BLaER1 (cell line): ENCODE results near the gene KCTD14.
"Not testable (repeated sequence)": the region's sequence is repeated elsewhere in the genome, so short reads cannot be mapped to it uniquely, and the experiment has no call there.

Experiments used
- H3K27ac ChIP-seq: shearing (Covaris generic); formaldehyde crosslinking; 2 replicates; pipeline ENCODE4 v1.8.1; 2022
- H3K27me3 ChIP-seq: shearing (Covaris generic); formaldehyde crosslinking; 2 replicates; pipeline ENCODE4 v1.8.1; 2022
- H3K36me3 ChIP-seq: shearing (Covaris generic); formaldehyde crosslinking; 2 replicates; pipeline ENCODE4 v1.8.1; 2022
- H3K4me1 ChIP-seq: shearing (Covaris generic); formaldehyde crosslinking; 2 replicates; pipeline ENCODE4 v1.8.1; 2022
- H3K4me2 ChIP-seq: shearing (Covaris generic); formaldehyde crosslinking; 2 replicates; pipeline ENCODE4 v1.8.1; 2022
- H3K4me3 ChIP-seq: shearing (Covaris generic); formaldehyde crosslinking; 2 replicates; pipeline ENCODE4 v1.8.1; 2022
- H3K9ac ChIP-seq: shearing (Covaris generic); formaldehyde crosslinking; 2 replicates; pipeline ENCODE4 v1.8.1; 2022
- H3K9me3 ChIP-seq: shearing (Covaris generic); formaldehyde crosslinking; 2 replicates; pipeline ENCODE4 v1.8.1; 2022
- H4K20me1 ChIP-seq: shearing (Covaris generic); formaldehyde crosslinking; 2 replicates; pipeline ENCODE4 v1.8.1; 2022
- Cebpa-rat ChIP-seq: shearing (Covaris generic); IDR thresholded peaks from 2 replicates; pipeline ENCODE4 v1.8.1; 2022

Gene KCTD14

DNA sequence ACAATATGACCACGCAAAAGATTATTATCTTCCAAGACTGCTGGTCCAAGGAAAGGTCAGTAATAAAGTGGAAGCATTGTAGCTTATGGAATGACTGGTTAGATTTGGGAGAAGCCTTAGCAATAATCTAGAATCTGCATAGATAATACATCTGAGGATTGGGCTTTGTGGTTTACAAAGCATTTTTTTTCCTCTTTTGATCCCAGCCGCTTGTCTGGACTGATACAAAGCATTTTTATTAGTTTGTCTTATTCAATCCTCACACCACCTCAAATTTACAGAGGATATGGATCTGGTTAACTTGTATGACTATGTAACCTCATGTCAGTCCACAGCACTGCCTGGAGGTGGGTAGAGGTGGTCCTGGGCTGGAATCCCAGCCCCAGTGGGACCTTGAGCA lies 39.6 kb upstream of the KCTD14 start:
- no peak overlapping the region for H3K27ac ChIP-seq
- H3K4me2 ChIP-seq, result no peak overlapping the region
- 0 out of 2 replicates have a peak, but pooled peaks cover 4% of the 10 kb centered on the region for H3K27me3 ChIP-seq
- H3K4me3 ChIP-seq, result no peak overlapping the region
- H3K9ac ChIP-seq, result no peak overlapping the region
- no peaks in the 10 kb centered on the region for H3K4me1 ChIP-seq
- TF ChIP-seq Cebpa-rat, result no peak
- H4K20me1 ChIP-seq, result no peaks in the 10 kb centered on the region
- H3K9me3 ChIP-seq, result no peaks in the 10 kb centered on the region
- peaks cover 17% of the 10 kb centered on the region for H3K36me3 ChIP-seq

DNA sequence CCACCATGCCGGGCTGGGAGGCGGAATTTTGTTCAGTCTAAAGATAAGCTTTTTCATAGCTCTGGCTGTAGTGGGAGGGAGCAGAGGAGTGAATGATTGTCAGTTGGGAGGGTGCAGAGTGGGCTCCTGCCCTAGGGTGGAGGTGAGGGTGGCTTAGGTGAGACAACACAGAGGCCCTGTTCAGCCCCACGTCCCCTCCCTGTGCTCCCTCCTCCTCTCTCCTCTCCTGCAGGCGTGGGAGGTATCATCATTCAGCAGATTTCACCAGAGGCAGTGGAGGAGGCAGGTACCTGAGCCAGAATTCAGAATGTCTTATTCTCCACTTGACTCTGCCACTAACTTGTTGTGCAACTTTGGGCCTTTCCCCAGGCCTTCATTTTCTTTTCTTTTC lies 38.8 kb upstream of the KCTD14 start:
- no peaks in the 10 kb centered on the region for H3K9me3 ChIP-seq
- no peaks in the 10 kb centered on the region for H3K4me1 ChIP-seq
- TF ChIP-seq Cebpa-rat, result no peak
- H3K4me2 ChIP-seq, result no peak overlapping the region
- H3K36me3 ChIP-seq, result 0 out of 2 replicates have a peak, but pooled peaks cover 10% of the 10 kb centered on the region
- no peaks in the 10 kb centered on the region for H4K20me1 ChIP-seq
- no peak overlapping the region for H3K4me3 ChIP-seq
- no peak overlapping the region for H3K9ac ChIP-seq
- H3K27ac ChIP-seq, result no peak overlapping the region
- H3K27me3 ChIP-seq, result 0 out of 2 replicates have a peak, but pooled peaks cover 4% of the 10 kb centered on the region

DNA sequence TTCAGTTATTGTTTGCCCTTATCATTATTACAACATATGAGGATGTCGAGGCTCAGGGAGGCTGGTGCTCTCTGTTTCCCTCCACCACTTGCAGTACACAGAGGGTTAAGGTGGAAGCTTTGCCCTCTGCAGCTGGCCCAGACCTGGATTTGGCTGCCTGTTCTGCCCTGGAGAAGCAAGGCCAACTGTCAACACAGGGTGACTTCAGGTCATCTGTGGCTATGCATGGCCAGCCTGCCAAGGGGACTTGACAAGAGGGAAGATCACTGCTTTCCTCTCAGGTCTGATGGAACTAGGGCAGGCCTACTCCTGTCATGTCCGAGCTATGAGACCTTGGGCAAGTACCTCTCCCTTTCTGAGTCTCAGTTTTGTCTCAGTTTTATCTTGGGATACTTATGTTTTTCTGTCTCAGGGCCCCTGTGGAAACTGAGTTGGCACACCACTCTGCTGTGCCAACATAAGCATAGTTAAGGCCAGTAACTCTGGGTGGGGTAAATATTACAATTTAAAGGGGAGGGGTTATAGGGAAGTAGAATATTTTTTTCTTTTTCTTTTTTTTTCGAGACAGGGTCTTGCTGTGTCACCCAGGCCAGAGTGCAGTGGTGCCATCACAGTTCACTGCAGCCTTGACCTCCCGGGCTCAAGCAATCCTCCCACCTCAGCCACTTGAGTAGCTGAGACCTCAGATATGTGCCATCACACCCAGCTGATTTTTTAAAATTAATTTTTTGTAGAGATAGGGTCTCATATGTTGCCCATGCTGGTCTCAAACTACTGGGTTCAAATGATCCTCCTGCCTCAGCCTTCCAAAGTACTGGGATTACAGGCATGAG lies 38.2 kb upstream of the KCTD14 start:
- H3K4me3 ChIP-seq, result no peak overlapping the region
- H4K20me1 ChIP-seq, result no peaks in the 10 kb centered on the region
- 0 out of 2 replicates have a peak, but pooled peaks cover 4% of the 10 kb centered on the region for H3K36me3 ChIP-seq
- no peak overlapping the region for H3K9ac ChIP-seq
- TF ChIP-seq Cebpa-rat, result no peak
- no peaks in the 10 kb centered on the region for H3K4me1 ChIP-seq
- H3K9me3 ChIP-seq, result no peaks in the 10 kb centered on the region
- H3K27ac ChIP-seq, result no peak overlapping the region
- H3K27me3 ChIP-seq, result 0 out of 2 replicates have a peak, but pooled peaks cover 4% of the 10 kb centered on the region
- no peak overlapping the region for H3K4me2 ChIP-seq

DNA sequence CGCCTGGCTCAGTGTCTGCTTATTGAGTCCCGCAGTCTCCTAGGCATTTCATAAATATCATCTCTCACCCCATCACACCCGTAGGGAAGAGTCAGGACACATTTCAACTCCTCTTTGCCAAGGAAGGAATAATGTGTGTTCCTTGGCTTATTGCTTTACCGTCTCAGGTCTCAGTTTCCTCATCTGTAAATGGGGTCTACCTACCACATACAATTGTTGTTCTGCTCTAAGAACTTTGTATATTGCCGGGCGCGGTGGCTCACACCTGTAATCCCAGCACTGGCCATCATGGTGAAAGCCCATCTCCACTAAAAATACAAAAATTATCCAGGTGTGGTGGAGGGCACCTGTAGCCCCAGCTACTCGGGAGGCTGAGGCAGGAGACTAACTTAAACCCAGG lies 37.5 kb upstream of the KCTD14 start:
- no peaks in the 10 kb centered on the region for H3K9me3 ChIP-seq
- H3K27ac ChIP-seq, result no peak overlapping the region
- H4K20me1 ChIP-seq, result no peaks in the 10 kb centered on the region
- no peak overlapping the region for H3K9ac ChIP-seq
- H3K4me1 ChIP-seq, result no peaks in the 10 kb centered on the region
- 0 out of 2 replicates have a peak, but pooled peaks cover 4% of the 10 kb centered on the region for H3K27me3 ChIP-seq
- H3K4me2 ChIP-seq, result no peak overlapping the region
- 0 out of 2 replicates have a peak, but pooled peaks cover 4% of the 10 kb centered on the region for H3K36me3 ChIP-seq
- TF ChIP-seq Cebpa-rat, result no peak
- H3K4me3 ChIP-seq, result no peak overlapping the region

DNA sequence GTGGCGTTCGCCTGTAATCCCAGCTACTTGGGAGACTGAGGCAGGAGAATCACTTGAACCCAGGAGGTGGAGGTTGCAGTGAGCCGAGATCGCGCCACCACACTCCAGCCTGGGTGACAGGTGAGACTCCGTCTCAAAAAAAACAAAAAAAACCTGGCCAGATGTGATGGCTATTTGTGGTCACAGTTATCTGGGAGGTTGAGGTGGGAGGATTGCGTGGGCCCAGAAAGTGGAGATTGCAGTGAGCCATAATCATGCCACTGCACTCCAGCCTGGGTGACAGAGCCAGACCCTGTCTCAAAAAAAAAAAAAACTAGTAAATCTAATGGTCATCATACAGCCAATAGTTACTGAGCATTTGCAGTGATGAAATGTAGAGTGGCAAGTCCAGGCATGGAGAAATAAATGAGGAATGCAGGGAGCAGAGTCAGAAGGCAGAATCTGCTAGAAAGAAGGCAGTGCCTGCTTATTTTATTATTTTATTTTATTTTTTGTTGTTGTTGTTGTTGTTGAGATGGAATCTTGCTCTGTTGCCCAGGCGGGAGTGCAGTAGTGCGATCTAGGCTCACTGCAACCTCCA lies 36.8 kb upstream of the KCTD14 start:
- H4K20me1 ChIP-seq, H3K4me1 ChIP-seq, H3K4me3 ChIP-seq, H3K27ac ChIP-seq, H3K9ac ChIP-seq, H3K4me2 ChIP-seq, H3K36me3 ChIP-seq, H3K9me3 ChIP-seq, H3K27me3 ChIP-seq: not testable (repeated sequence)

DNA sequence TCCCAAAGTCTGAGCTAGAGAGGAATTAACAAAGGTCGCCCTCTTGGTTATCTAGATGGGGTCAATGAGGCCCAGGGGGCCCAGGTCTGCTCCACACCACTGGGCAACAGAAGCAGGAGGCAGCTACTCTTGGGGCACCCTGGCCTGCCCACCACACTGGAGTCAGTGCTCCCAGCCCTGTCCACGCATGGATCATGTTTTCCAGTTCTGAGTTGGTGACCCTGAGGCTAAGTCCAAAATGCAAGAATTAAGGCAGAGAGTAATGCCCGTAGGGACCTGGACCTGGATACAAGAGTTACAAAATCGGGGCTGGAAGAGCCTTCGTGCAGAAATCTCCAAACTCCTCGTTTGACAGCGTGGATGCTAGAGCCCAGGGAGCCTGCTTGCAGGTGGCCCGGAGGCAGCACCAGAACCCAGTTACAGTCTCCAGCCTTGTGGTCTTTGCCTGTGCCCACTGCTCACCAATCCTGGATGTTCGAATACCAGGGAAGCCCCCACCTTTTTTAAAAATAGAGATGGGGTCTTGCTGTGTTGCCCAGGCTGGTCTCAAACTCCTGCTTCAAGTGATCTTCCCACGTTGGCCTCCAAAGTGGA lies 34.5 kb upstream of the KCTD14 start:
- Histone ChIP-seq H3K9ac (no peak overlapping the region), H3K4me1 (no peaks in the 10 kb centered on the region), H3K27ac (no peak overlapping the region), H3K9me3 (no peaks in the 10 kb centered on the region), H3K4me3 (no peak overlapping the region), H3K4me2 (no peak overlapping the region), H3K27me3 (no peaks in the 10 kb centered on the region), H4K20me1 (no peaks in the 10 kb centered on the region), H3K36me3 (no peaks in the 10 kb centered on the region)
- TF ChIP-seq Cebpa-rat, result no peak

DNA sequence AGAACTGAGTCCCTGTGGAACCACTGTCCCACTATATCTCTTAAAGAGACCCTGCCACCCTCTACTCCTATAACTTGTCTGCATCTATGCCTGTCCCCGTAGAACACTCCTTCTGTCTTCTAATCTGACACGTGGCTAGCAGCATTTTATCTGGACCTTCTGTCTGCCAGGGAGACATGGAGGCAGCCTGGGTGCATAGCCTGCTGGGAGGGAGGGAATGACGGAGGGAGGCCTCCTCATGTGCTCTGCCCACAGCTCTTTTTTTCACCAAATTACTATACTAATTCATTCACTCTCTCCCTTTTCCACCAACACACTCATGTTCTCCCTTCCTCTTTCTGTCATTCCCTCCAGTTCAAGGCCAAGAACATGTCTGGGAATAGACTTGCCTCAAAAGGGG lies 33.0 kb upstream of the KCTD14 start:
- Histone ChIP-seq H3K4me2 (no peak overlapping the region), H3K9me3 (no peaks in the 10 kb centered on the region), H3K9ac (no peak overlapping the region), H3K4me1 (no peaks in the 10 kb centered on the region), H3K36me3 (no peaks in the 10 kb centered on the region), H3K4me3 (no peak overlapping the region), H3K27me3 (no peaks in the 10 kb centered on the region), H3K27ac (no peak overlapping the region), H4K20me1 (no peaks in the 10 kb centered on the region)
- TF ChIP-seq Cebpa-rat, result no peak

DNA sequence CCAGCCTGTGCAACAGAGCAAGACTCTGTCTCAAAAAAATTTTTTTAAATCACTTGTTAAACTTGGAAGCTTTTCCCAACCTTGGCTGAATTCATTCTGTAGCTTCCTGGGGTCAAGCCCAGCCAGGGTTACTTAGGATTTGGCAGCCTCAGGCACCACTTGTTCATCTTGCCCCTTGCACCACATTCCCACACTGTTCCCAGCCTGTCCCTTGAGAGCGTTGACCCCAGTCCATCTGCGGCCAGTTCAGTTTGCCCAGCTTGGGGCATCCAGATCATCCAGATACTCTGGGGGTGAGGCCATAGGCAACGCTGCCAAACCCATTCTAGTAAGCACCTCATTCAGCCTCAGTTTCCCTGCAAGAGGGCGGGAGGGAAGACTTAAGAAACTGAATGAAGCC lies 31.9 kb upstream of the KCTD14 start:
- no peak overlapping the region for H3K4me2 ChIP-seq
- no peak for TF ChIP-seq Cebpa-rat
- no peaks in the 10 kb centered on the region for H4K20me1 ChIP-seq
- no peak overlapping the region for H3K9ac ChIP-seq
- H3K9me3 ChIP-seq, result no peaks in the 10 kb centered on the region
- no peaks in the 10 kb centered on the region for H3K4me1 ChIP-seq
- H3K27ac ChIP-seq, result no peak overlapping the region
- no peaks in the 10 kb centered on the region for H3K36me3 ChIP-seq
- H3K27me3 ChIP-seq, result no peaks in the 10 kb centered on the region
- H3K4me3 ChIP-seq, result no peak overlapping the region

DNA sequence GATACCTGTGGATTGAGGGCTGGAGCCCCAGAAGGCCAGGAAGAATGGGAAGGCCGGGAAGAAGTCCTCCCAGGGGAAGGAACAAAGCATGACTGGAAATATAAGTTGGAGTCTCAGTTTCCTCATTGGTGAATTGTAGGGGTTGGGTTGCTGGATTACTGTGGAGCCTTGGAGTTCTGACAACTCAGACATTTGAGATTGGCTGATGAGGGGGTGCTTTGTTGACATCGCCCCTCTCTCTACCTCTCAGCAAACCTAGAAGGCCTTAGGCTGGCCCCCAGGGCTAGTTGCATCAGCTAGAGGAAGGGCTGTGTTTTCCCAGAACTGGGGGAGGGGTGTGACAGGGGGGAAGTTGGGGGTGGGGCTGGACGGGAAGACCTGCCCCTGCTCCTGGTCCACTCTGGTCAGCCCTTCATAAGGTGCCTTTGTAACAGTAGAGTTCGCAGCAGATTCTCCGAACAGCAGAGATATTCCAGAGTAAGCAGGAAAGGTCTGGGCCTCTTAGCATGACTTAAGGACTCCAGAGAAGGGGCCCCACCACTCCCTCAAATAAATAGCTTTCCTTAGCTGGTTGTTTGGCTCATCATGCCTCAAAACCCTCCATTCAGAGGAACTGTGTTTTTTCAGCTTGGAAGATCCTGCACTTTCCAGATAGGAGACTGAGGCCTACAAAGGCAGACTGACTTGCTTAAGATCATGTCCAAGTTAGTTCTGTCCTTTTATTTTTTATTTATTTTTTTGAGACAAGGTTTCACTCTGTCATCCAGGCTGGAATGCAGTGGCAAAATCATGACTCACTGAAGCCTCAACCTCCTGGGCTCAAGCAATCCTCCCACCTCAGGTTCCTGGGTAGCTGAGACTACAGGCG lies 28.1 kb upstream of the KCTD14 start:
- Histone ChIP-seq H3K27me3 (no peaks in the 10 kb centered on the region), H3K9ac (no peak overlapping the region), H4K20me1 (no peaks in the 10 kb centered on the region), H3K36me3 (no peaks in the 10 kb centered on the region), H3K4me1 (peaks cover 3% of the 10 kb centered on the region), H3K4me3 (no peak overlapping the region), H3K27ac (no peak overlapping the region), H3K4me2 (no peak overlapping the region), H3K9me3 (no peaks in the 10 kb centered on the region)
- no peak for TF ChIP-seq Cebpa-rat
